Nephron (organoid): ENCODE measurements around the gene FOCAD.
"Not testable (repeated sequence)": the region's sequence is repeated elsewhere in the genome, so short reads cannot be mapped to it uniquely, and the experiment has no call there.

Source experiments
- H3K27ac Mint-ChIP-seq, 3 experiments: 2 replicates each; pipeline ENCODE4 v1.8.0; 2020; ENCODE audit warnings: mixed read lengths in 3 of 3, mild to moderate bottlenecking in 2 of 3, moderate library complexity in 1 of 3
- H3K27me3 Mint-ChIP-seq: 2 replicates; pipeline ENCODE4 v1.8.0; 2021; ENCODE audit warnings: low read depth, mild to moderate bottlenecking, moderate library complexity, mixed read lengths
- H3K36me3 Mint-ChIP-seq: 2 replicates; pipeline ENCODE4 v1.8.0; 2020; ENCODE audit warnings: low read depth, mixed read lengths
- H3K4me1 Mint-ChIP-seq: 2 replicates; pipeline ENCODE4 v1.8.0; 2020; ENCODE audit warnings: mixed read lengths
- H3K4me3 Mint-ChIP-seq, 3 experiments: 2 replicates each; pipeline ENCODE4 v1.8.0; 2020; ENCODE audit warnings: mild to moderate bottlenecking in 3 of 3, mixed read lengths in 3 of 3, moderate library complexity in 2 of 3
- H3K9me3 Mint-ChIP-seq: 2 replicates; pipeline ENCODE4 v1.8.0; 2020; ENCODE audit warnings: mixed read lengths
- CTCF ChIP-seq, 3 experiments: fragments of 200-600 bp; sonication (generic); IDR thresholded peaks; one replicate each; pipeline ENCODE4 v1.5.0; 2021; ENCODE audit warnings: antibody characterized with exemption in 3 of 3; ENCODE audit not compliant: unreplicated experiment in 3 of 3

Gene FOCAD

GRCh38 chr9:20643660-20644059 lies 40.4 kb upstream of the FOCAD start:
- Mint-ChIP-seq H3K4me3 (no peak overlapping the region), H3K9me3 (no peaks in the 10 kb centered on the region), H3K27ac (no peak overlapping the region), H3K27me3 (no peaks in the 10 kb centered on the region), H3K36me3 (no peaks in the 10 kb centered on the region), H3K4me1 (peaks cover 7% of the 10 kb centered on the region)
- no peak for TF ChIP-seq CTCF (IDR thresholded peaks at IDR 0.05; ENCODE audit: unreplicated experiment in 3 of 3)

GRCh38 chr9:20646656-20647055 lies 37.4 kb upstream of the FOCAD start:
- Mint-ChIP-seq H3K4me1 (no peaks in the 10 kb centered on the region), H3K27me3 (peaks cover 4% of the 10 kb centered on the region), H3K4me3 (no peak overlapping the region), H3K36me3 (no peaks in the 10 kb centered on the region), H3K27ac (no peak overlapping the region), H3K9me3 (no peaks in the 10 kb centered on the region)
- no peak for TF ChIP-seq CTCF (IDR thresholded peaks at IDR 0.05; ENCODE audit: unreplicated experiment in 3 of 3)

- TF ChIP-seq CTCF (IDR thresholded peaks at IDR 0.05; ENCODE audit: unreplicated experiment in 3 of 3) = no peak
- Mint-ChIP-seq H3K36me3 (no peaks in the 10 kb centered on the region), H3K27me3 (peaks cover 4% of the 10 kb centered on the region), H3K27ac (no peak overlapping the region), H3K4me3 (no peak overlapping the region), H3K4me1 (no peaks in the 10 kb centered on the region), H3K9me3 (peaks cover 4% of the 10 kb centered on the region)
Measured at GRCh38 chr9:20649381-20649780, 34.7 kb upstream of the FOCAD start.

- H3K27me3 Mint-ChIP-seq = peaks cover 4% of the 10 kb centered on the region
- H3K27ac Mint-ChIP-seq = no peak overlapping the region
- H3K9me3 Mint-ChIP-seq = peaks cover 12% of the 10 kb centered on the region
- no peak overlapping the region for H3K4me3 Mint-ChIP-seq
- TF ChIP-seq CTCF (IDR thresholded peaks at IDR 0.05; ENCODE audit: unreplicated experiment in 3 of 3) = no peak
- H3K36me3 Mint-ChIP-seq = no peaks in the 10 kb centered on the region
- H3K4me1 Mint-ChIP-seq = no peaks in the 10 kb centered on the region
Measured at GRCh38 chr9:20650313-20650712, 33.7 kb upstream of the FOCAD start.

- no peak overlapping the region for H3K4me3 Mint-ChIP-seq
- H3K4me1 Mint-ChIP-seq = no peaks in the 10 kb centered on the region
- H3K27ac Mint-ChIP-seq = no peak overlapping the region
- TF ChIP-seq CTCF (IDR thresholded peaks at IDR 0.05; ENCODE audit: unreplicated experiment in 3 of 3) = no peak
- no peaks in the 10 kb centered on the region for H3K36me3 Mint-ChIP-seq
- peaks cover 13% of the 10 kb centered on the region for H3K9me3 Mint-ChIP-seq
- H3K27me3 Mint-ChIP-seq = peaks cover 4% of the 10 kb centered on the region
Measured at GRCh38 chr9:20650750-20651299, 33.2 kb upstream of the FOCAD start.

GRCh38 chr9:20651939-20652338 lies 32.1 kb upstream of the FOCAD start:
- Mint-ChIP-seq H3K27me3 (peaks cover 4% of the 10 kb centered on the region), H3K27ac (no peak overlapping the region), H3K4me1 (no peaks in the 10 kb centered on the region), H3K9me3 (peaks cover 13% of the 10 kb centered on the region), H3K4me3 (no peak overlapping the region), H3K36me3 (no peaks in the 10 kb centered on the region)
- no peak for TF ChIP-seq CTCF (IDR thresholded peaks at IDR 0.05; ENCODE audit: unreplicated experiment in 3 of 3)

- H3K4me3 Mint-ChIP-seq, H3K27me3 Mint-ChIP-seq, H3K36me3 Mint-ChIP-seq, H3K4me1 Mint-ChIP-seq: not testable (repeated sequence)
- H3K9me3 Mint-ChIP-seq = peaks cover 13% of the 10 kb centered on the region
- peak overlapping the region in 1 of 3 experiments; percentile 97 for H3K27ac Mint-ChIP-seq
Measured at GRCh38 chr9:20658246-20658667, 25.8 kb upstream of the FOCAD start.
